Activated CD4-positive, alpha-beta T cell treated with anti-CD3 and anti-CD28 coated beads, Interleukin-2, amount 50 U/mL, for 1 hour (primary cell): Measurements from ENCODE around the gene FTCD.
"Not testable (repeated sequence)": the region's sequence is repeated elsewhere in the genome, so short reads cannot be mapped to it uniquely, and the experiment has no call there.

Experiments
- DNase-seq: peaks from one replicate; pipeline ENCODE4 v3.0.0-alpha.2; 2020

FTCD gene

GRCh38 chr21:46108827-46109312, 46.5 kb downstream of the FTCD start:
- no peak for DNase-seq

GRCh38 chr21:46107376-46107775, 48.0 kb downstream of the FTCD start:
- DNase-seq: not testable (repeated sequence)

- no peak for DNase-seq
These were observed 51.3 kb downstream of the FTCD start for GRCh38 chr21:46104104-46104503.

- no peak for DNase-seq
These were observed 54.5 kb downstream of the FTCD start for GRCh38 chr21:46100906-46101305.

- DNase-seq: no peak
These were observed 55.0 kb downstream of the FTCD start for GRCh38 chr21:46100426-46100825.

- DNase-seq: no peak
These were observed 55.4 kb downstream of the FTCD start for GRCh38 chr21:46100020-46100419.

GRCh38 chr21:46099476-46099875, 55.9 kb downstream of the FTCD start:
- DNase-seq: no peak

- no peak for DNase-seq
These were observed 56.9 kb downstream of the FTCD start for GRCh38 chr21:46098303-46099141.

- peak; percentile 45 for DNase-seq
These were observed 57.8 kb downstream of the FTCD start, which contains the start of gene COL6A2 for GRCh38 chr21:46097336-46098293. Gene COL6A2 (plus strand): TSS chr21:46098112.

GRCh38 chr21:46096596-46097335, 58.6 kb downstream of the FTCD start:
- no peak for DNase-seq

GRCh38 chr21:46095814-46096595, 59.4 kb downstream of the FTCD start:
- DNase-seq: no peak

GRCh38 chr21:46095083-46095719, 60.2 kb downstream of the FTCD start:
- no peak for DNase-seq

GRCh38 chr21:46094401-46095082, 60.8 kb downstream of the FTCD start:
- DNase-seq: no peak

GRCh38 chr21:46093668-46094400, 61.5 kb downstream of the FTCD start:
- DNase-seq: no peak

GRCh38 chr21:46092811-46093667, 62.3 kb downstream of the FTCD start:
- no peak for DNase-seq

GRCh38 chr21:46092026-46092764, 63.2 kb downstream of the FTCD start:
- DNase-seq: no peak

GRCh38 chr21:46091631-46092025, 63.8 kb downstream of the FTCD start:
- DNase-seq: no peak

GRCh38 chr21:46091118-46091517, 64.3 kb downstream of the FTCD start:
- no peak for DNase-seq
